ENCODE measurements around the gene PC.

The PC gene

GRCh38 chr11:66852466-66853241, 105.5 kb downstream of the PC start:
- H3K27ac Mint-ChIP-seq = no peak overlapping the region

GRCh38 chr11:66851698-66852465, 106.3 kb downstream of the PC start:
- Mint-ChIP-seq H3K36me3 (ENCODE audit: low read depth) (no peaks in the 10 kb centered on the region), H3K27ac (no peak overlapping the region), H3K9me3 (no peaks in the 10 kb centered on the region), H3K4me1 (peaks cover 10% of the 10 kb centered on the region), H3K4me3 (no peak overlapping the region), H3K27me3 (ENCODE audit: low read depth) (no peaks in the 10 kb centered on the region)
- no peak for TF ChIP-seq CTCF (IDR thresholded peaks at IDR 0.05; ENCODE audit: unreplicated experiment in 3 of 3)

More at GRCh38 chr11:66852466-66853241, 105.5 kb downstream of the PC start:
- no peaks in the 10 kb centered on the region for H3K36me3 Mint-ChIP-seq (ENCODE audit: low read depth)
- H3K9me3 Mint-ChIP-seq = no peaks in the 10 kb centered on the region
- TF ChIP-seq CTCF (IDR thresholded peaks at IDR 0.05; ENCODE audit: unreplicated experiment in 3 of 3) = no peak
- H3K27me3 Mint-ChIP-seq (ENCODE audit: low read depth) = no peaks in the 10 kb centered on the region
- no peak overlapping the region for H3K4me3 Mint-ChIP-seq
- peaks cover 10% of the 10 kb centered on the region for H3K4me1 Mint-ChIP-seq

GRCh38 chr11:66851239-66851596, 107.0 kb downstream of the PC start:
- H3K36me3 Mint-ChIP-seq (ENCODE audit: low read depth) = peaks cover 4% of the 10 kb centered on the region
- no peaks in the 10 kb centered on the region for H3K9me3 Mint-ChIP-seq
- H3K4me3 Mint-ChIP-seq = no peak overlapping the region
- H3K27me3 Mint-ChIP-seq (ENCODE audit: low read depth) = no peaks in the 10 kb centered on the region
- no peak for TF ChIP-seq CTCF (IDR thresholded peaks at IDR 0.05; ENCODE audit: unreplicated experiment in 3 of 3)
- peaks cover 10% of the 10 kb centered on the region for H3K4me1 Mint-ChIP-seq
- no peak overlapping the region for H3K27ac Mint-ChIP-seq

- TF ChIP-seq CTCF (IDR thresholded peaks at IDR 0.05; ENCODE audit: unreplicated experiment in 3 of 3) = no peak
- Mint-ChIP-seq H3K27ac (no peak overlapping the region), H3K36me3 (ENCODE audit: low read depth) (peaks cover 4% of the 10 kb centered on the region), H3K4me1 (peaks cover 8% of the 10 kb centered on the region), H3K4me3 (no peak overlapping the region), H3K9me3 (no peaks in the 10 kb centered on the region), H3K27me3 (ENCODE audit: low read depth) (no peaks in the 10 kb centered on the region)
Measured at GRCh38 chr11:66850588-66851238, 107.5 kb downstream of the PC start.

- Mint-ChIP-seq H3K27ac (no peak overlapping the region), H3K36me3 (ENCODE audit: low read depth) (peaks cover 7% of the 10 kb centered on the region), H3K4me1 (peaks cover 3% of the 10 kb centered on the region), H3K4me3 (no peak overlapping the region), H3K27me3 (ENCODE audit: low read depth) (no peaks in the 10 kb centered on the region), H3K9me3 (no peaks in the 10 kb centered on the region)
- TF ChIP-seq CTCF (IDR thresholded peaks at IDR 0.05; ENCODE audit: unreplicated experiment in 3 of 3) = no peak
Measured at GRCh38 chr11:66850235-66850587, 108.0 kb downstream of the PC start.

All from nephron (organoid).